Caco-2 (cell line): ENCODE data around the gene CCR2. TPM values are rescaled to one million over a fixed set of nuclear protein-coding genes. Genes with fewer than 3 reads are reported as not detected.
A peak's percentile ranks its signal among the peaks of the same experiment; 100 is the strongest.

Source experiments
- BruUV-seq: library from RNA; stranded (reverse); fragments of 400-500 nt; replicated peaks from 2 replicates; lab custom pipeline; 2021; lab: Mats Ljungman, UMichigan
- CTCF ChIA-PET: fragments of 300-600 bp; sonication (Branson Sonifier 250); formaldehyde crosslinking; loops from one replicate; lab custom pipeline; 2022; ENCODE audit warnings: antibody characterized with exemption; lab: Charles Lee
- POLR2A ChIA-PET: fragments of 300-600 bp; sonication (Branson Sonifier 250); formaldehyde crosslinking; loops from one replicate; lab custom pipeline; 2022; ENCODE audit warnings: antibody characterized with exemption; lab: Charles Lee
- DNase-seq, 2 experiments: peaks; one replicate each; pipeline versions ENCODE4 v3.0.0 to v3.0.0-alpha.2; 2020 to 2022
- H3K27me3 ChIP-seq: replicated peaks from 2 replicates; pipeline ENCODE4 v1.6.0; 2011; ENCODE audit warnings: low read length; ENCODE audit not compliant: control insufficient read depth, insufficient read depth
- H3K36me3 ChIP-seq: 2 replicates; pipeline ENCODE4 v1.5.1; 2011; ENCODE audit warnings: low read length; ENCODE audit not compliant: control insufficient read depth, insufficient read depth
- H3K4me1 ChIP-seq: fragments of 250-450 bp; sonication (Bioruptor Pico); 2 replicates; pipeline ENCODE4 v1.5.1; 2020; ENCODE audit warnings: mild to moderate bottlenecking
- H3K4me3 ChIP-seq: 2 replicates; pipeline ENCODE4 v1.5.1; 2011; ENCODE audit warnings: low read depth, mild to moderate bottlenecking, control low read depth, low read length
- H3K9me3 ChIP-seq: fragments of 250-450 bp; sonication (Bioruptor Pico); 2 replicates; pipeline ENCODE4 v1.5.1; 2020; ENCODE audit warnings: mild to moderate bottlenecking, moderate library complexity
- H3K27ac Mint-ChIP-seq: one replicate; pipeline ENCODE4 v1.8.0; 2022; ENCODE audit warnings: mixed read lengths; ENCODE audit not compliant: unreplicated experiment
- H3K27me3 Mint-ChIP-seq: one replicate; pipeline ENCODE4 v1.8.0; 2022; ENCODE audit warnings: mixed read lengths; ENCODE audit not compliant: insufficient read depth, unreplicated experiment
- H3K36me3 Mint-ChIP-seq: one replicate; pipeline ENCODE4 v1.8.0; 2022; ENCODE audit warnings: mild to moderate bottlenecking, mixed read lengths; ENCODE audit not compliant: insufficient read depth, unreplicated experiment
- H3K4me1 Mint-ChIP-seq: one replicate; pipeline ENCODE4 v1.8.0; 2022; ENCODE audit warnings: low read depth, mixed read lengths; ENCODE audit not compliant: unreplicated experiment
- H3K4me3 Mint-ChIP-seq: one replicate; pipeline ENCODE4 v1.8.0; 2022; ENCODE audit warnings: mild to moderate bottlenecking, moderate library complexity, mixed read lengths; ENCODE audit not compliant: unreplicated experiment
- H3K9me3 Mint-ChIP-seq: one replicate; pipeline ENCODE4 v1.8.0; 2022; ENCODE audit warnings: mixed read lengths; ENCODE audit not compliant: unreplicated experiment
- intact Hi-C: fragments of 100-400 bp; cut with micrococcal nuclease; formaldehyde crosslinking; loops from one replicate; pipeline ENCODE4 v1.10.0; 2022; ENCODE audit not compliant: unreplicated experiment
- total RNA-seq: library from RNA; stranded (reverse); gene quantifications from 2 replicates; pipeline ENCODE4 v1.2.3, GENCODE V29; 2022
- TF ChIP-seq, protein P1 (sequence below), 2 experiments: fragments of 200-600 bp in 1 of 2; IDR thresholded peaks; 1 replicate in 1 of 2; 2 replicates in 1 of 2; pipeline versions ENCODE4 v1.5.1 to v1.8.0; 2011 to 2022; ENCODE audit warnings: antibody characterized with exemption in 1 of 2, control low read depth in 1 of 2, inconsistent platforms in 1 of 2, low read depth in 1 of 2, low read length in 1 of 2, mild to moderate bottlenecking in 1 of 2, moderate library complexity in 1 of 2; ENCODE audit not compliant: insufficient read depth in 1 of 2, severe bottlenecking in 1 of 2, unreplicated experiment in 1 of 2

CCR2 gene
- total RNA-seq, 1 experiment from 2014 or later: not detected

DNA sequence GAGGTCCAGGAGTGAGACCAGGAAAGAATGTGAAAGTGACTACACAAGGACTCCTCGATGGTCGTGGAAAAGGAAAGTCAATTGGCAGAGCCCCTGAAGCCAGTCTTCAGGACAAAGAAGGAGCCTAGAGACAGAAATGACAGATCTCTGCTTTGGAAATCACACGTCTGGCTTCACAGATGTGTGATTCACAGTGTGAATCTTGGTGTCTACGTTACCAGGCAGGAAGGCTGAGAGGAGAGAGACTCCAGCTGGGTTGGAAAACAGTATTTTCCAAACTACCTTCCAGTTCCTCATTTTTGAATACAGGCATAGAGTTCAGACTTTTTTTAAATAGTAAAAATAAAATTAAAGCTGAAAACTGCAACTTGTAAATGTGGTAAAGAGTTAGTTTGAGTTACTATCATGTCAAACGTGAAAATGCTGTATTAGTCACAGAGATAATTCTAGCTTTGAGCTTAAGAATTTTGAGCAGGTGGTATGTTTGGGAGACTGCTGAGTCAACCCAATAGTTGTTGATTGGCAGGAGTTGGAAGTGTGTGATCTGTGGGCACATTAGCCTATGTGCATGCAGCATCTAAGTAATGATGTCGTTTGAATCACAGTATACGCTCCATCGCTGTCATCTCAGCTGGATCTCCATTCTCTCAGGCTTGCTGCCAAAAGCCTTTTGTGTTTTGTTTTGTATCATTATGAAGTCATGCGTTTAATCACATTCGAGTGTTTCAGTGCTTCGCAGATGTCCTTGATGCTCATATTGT is 6.0 kb downstream of the CCR2 start:
- intact Hi-C loops: no loop called here
- H3K4me3 Mint-ChIP-seq: no peak overlapping the region
- ChIA-PET POLR2A (no interaction called here), CTCF (no interaction called here)
- peaks cover 12% of the 10 kb centered on the region for H3K4me1 Mint-ChIP-seq
- no peak for DNase-seq
- H3K4me3 ChIP-seq: no peak overlapping the region
- H3K9me3 ChIP-seq: no peaks in the 10 kb centered on the region
- H3K4me1 ChIP-seq: no peaks in the 10 kb centered on the region
- BruUV-seq: no TSS peak
- H3K36me3 ChIP-seq: no peaks in the 10 kb centered on the region
- TF ChIP-seq, protein P1, sequence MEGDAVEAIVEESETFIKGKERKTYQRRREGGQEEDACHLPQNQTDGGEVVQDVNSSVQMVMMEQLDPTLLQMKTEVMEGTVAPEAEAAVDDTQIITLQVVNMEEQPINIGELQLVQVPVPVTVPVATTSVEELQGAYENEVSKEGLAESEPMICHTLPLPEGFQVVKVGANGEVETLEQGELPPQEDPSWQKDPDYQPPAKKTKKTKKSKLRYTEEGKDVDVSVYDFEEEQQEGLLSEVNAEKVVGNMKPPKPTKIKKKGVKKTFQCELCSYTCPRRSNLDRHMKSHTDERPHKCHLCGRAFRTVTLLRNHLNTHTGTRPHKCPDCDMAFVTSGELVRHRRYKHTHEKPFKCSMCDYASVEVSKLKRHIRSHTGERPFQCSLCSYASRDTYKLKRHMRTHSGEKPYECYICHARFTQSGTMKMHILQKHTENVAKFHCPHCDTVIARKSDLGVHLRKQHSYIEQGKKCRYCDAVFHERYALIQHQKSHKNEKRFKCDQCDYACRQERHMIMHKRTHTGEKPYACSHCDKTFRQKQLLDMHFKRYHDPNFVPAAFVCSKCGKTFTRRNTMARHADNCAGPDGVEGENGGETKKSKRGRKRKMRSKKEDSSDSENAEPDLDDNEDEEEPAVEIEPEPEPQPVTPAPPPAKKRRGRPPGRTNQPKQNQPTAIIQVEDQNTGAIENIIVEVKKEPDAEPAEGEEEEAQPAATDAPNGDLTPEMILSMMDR (IDR thresholded peaks at IDR 0.05; ENCODE audit: insufficient read depth in 1 of 2, low read depth in 1 of 2, low read length in 1 of 2, severe bottlenecking in 1 of 2, unreplicated experiment in 1 of 2): no peak
- no peaks in the 10 kb centered on the region for H3K27me3 ChIP-seq
- no peak overlapping the region for H3K27ac Mint-ChIP-seq
- peaks cover 7% of the 10 kb centered on the region for H3K9me3 Mint-ChIP-seq
- H3K27me3 Mint-ChIP-seq: no peaks in the 10 kb centered on the region
- peaks cover 5% of the 10 kb centered on the region for H3K36me3 Mint-ChIP-seq

DNA sequence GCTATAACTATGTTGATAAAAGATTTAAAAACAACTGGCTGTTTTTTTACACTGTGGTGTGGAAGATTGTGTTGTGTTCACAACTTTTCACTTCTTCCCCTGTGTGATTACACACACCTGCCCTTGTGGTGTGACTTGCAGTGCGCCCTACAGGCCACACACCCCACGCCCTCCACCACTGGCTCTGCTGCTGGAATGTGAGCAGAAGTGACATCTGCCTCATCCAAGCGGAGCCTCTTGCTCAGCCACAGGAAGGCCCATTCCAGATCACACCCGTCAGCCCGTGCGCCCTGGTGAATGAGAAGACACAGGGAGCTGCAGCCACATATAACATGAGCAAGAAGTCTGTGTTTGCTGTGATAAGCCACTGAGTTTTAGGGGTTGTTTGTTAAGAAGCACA is 7.0 kb downstream of the CCR2 start:
- no TSS peak for BruUV-seq
- Mint-ChIP-seq H3K27ac (no peak overlapping the region), H3K27me3 (no peaks in the 10 kb centered on the region), H3K9me3 (no peaks in the 10 kb centered on the region), H3K36me3 (peaks cover 5% of the 10 kb centered on the region), H3K4me1 (peaks cover 7% of the 10 kb centered on the region), H3K4me3 (no peak overlapping the region)
- ChIA-PET POLR2A (no interaction called here), CTCF (no interaction called here)
- DNase-seq: no peak
- TF ChIP-seq, protein P1 (IDR thresholded peaks at IDR 0.05; ENCODE audit: insufficient read depth in 1 of 2, low read depth in 1 of 2, low read length in 1 of 2, severe bottlenecking in 1 of 2, unreplicated experiment in 1 of 2): no peak
- no peaks in the 10 kb centered on the region for H3K27me3 ChIP-seq
- no peaks in the 10 kb centered on the region for H3K36me3 ChIP-seq
- H3K9me3 ChIP-seq: no peaks in the 10 kb centered on the region
- intact Hi-C loops: no loop called here
- no peaks in the 10 kb centered on the region for H3K4me1 ChIP-seq
- H3K4me3 ChIP-seq: no peak overlapping the region

DNA sequence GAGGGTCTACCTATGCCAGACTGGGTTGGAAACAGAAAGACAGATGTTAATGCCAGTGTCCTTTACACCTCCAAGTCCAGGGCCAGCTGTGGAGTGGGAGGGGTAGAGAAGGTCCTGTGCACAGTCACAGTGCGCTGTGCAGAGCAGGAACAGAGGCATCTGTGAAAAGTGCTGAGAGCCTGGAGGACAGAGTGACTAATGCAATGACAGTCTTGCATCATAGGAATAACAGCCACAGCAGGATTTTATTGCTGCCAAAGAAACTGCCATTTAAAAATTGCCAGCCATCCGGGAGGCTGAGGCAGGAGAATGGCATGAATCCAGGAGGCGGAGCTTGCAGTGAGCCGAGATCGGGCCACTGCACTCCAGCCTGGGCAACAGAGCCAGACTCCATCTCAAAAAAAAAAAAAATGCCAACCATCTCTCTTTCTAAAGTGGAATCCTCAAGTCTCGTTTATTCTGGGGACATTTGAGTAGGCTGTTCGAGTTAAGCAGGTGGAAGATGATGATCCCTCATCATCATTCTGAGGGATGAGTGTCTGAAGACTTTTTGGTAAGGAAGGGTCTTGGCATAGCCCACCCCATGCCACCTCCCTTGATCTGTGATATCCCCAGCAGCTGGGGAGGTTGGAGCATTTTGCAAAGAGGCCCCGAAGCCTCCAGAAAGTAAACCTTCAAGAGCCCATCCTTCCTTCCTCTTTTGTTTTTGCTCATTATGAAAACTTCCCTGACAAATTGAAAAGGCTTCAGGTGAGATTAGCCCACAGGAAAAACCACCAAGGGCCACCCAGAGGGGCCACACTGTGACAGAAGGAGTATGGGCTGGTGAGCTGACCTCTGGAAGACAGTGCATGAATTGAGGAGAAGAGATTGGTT is 7.7 kb downstream of the CCR2 start:
- ChIA-PET POLR2A (no interaction called here), CTCF (interaction anchor here (0.7 kb wide), 1 partner anchor 17 kb away, joined by 4 read pairs; no protein-coding TSS in a partner anchor)
- peak in 1 of 2 experiments; percentile 6 for DNase-seq
- TF ChIP-seq, protein P1 (IDR thresholded peaks at IDR 0.05; ENCODE audit: insufficient read depth in 1 of 2, low read depth in 1 of 2, low read length in 1 of 2, severe bottlenecking in 1 of 2, unreplicated experiment in 1 of 2): no peak
- Mint-ChIP-seq H3K4me1 (peaks cover 7% of the 10 kb centered on the region), H3K9me3 (no peaks in the 10 kb centered on the region), H3K27ac (no peak overlapping the region), H3K36me3 (peaks cover 5% of the 10 kb centered on the region), H3K4me3 (no peak overlapping the region), H3K27me3 (no peaks in the 10 kb centered on the region)
- intact Hi-C loops: no loop called here
- BruUV-seq: no TSS peak
- Histone ChIP-seq H3K4me1 (no peaks in the 10 kb centered on the region), H3K4me3 (no peak overlapping the region), H3K27me3 (no peaks in the 10 kb centered on the region), H3K9me3 (no peaks in the 10 kb centered on the region), H3K36me3 (no peaks in the 10 kb centered on the region)
